Breast epithelium (tissue), 4 donors: ENCODE measurements around the gene RPS3A. TPM values are rescaled to one million over a fixed set of nuclear protein-coding genes. Genes with fewer than 3 reads are reported as not detected.
"Not testable (repeated sequence)": the region's sequence is repeated elsewhere in the genome, so short reads cannot be mapped to it uniquely, and the experiment has no call there.

Source experiments
- DNase-seq, 2 donors: peaks; one replicate each; pipeline ENCODE4 v3.0.0-alpha.2; 2019; ENCODE audit warnings: low spot score in 2 of 2
- H3K27ac ChIP-seq, 2 donors: fragments of 200-600 bp; sonication (generic) in 1 of 2; one replicate each; pipeline ENCODE4 v1.5.1; 2016 to 2019; ENCODE audit warnings: mild to moderate bottlenecking in 1 of 2
- H3K27me3 ChIP-seq, 2 donors: fragments of 200-600 bp; sonication (generic) in 1 of 2; one replicate each; pipeline versions ENCODE4 v1.5.1 to v1.6.0; 2017 to 2019; ENCODE audit warnings: control low read depth in 1 of 2, mild to moderate bottlenecking in 1 of 2
- H3K36me3 ChIP-seq: fragments of 200-600 bp; one replicate; pipeline ENCODE4 v1.5.1; 2019
- H3K4me1 ChIP-seq, 2 donors: fragments of 200-600 bp; sonication (generic); one replicate each; pipeline ENCODE4 v1.5.1; 2016 to 2019; ENCODE audit warnings: control low read depth in 1 of 2
- H3K4me3 ChIP-seq, 3 donors: fragments of 200-600 bp; sonication (generic); 1 replicate in 2 of 3; 2 replicates in 1 of 3; pipeline ENCODE4 v1.5.1; 2016 to 2019; ENCODE audit warnings: mild to moderate bottlenecking in 3 of 3, moderate library complexity in 2 of 3
- H3K9me3 ChIP-seq, 2 donors: fragments of 200-600 bp; sonication (generic) in 1 of 2; one replicate each; pipeline ENCODE4 v1.5.1; 2016 to 2019; ENCODE audit warnings: control low read depth in 1 of 2
- POLR2A ChIP-seq: fragments of 450-650 bp; IDR thresholded peaks from one replicate; pipeline ENCODE4 v1.6.1; 2016; ENCODE audit warnings: antibody characterized with exemption, mild to moderate bottlenecking, moderate library complexity
- POLR2AphosphoS5 ChIP-seq, 3 donors: sonication (generic); formaldehyde crosslinking; IDR thresholded peaks; one replicate each; pipeline ENCODE4 v1.6.1; 2017; ENCODE audit warnings: antibody characterized with exemption in 3 of 3
- intact Hi-C: fragments of 100-400 bp; cut with DNase I; formaldehyde crosslinking; loops from one replicate; pipeline ENCODE4 v1.15.1; 2023; ENCODE audit warnings: low total_unique reads
- total RNA-seq, 3 donors: library from RNA; depleted of rRNA; stranded (reverse); fragments of >200 nt; gene quantifications; one replicate each; pipeline ENCODE4 v1.1.0, GENCODE V29; 2016
- TF ChIP-seq, protein P1 (sequence below), 3 donors: fragments of 450-650 bp; IDR thresholded peaks; one replicate each; pipeline ENCODE4 v1.5.1; 2016 to 2017; ENCODE audit warnings: antibody characterized with exemption in 3 of 3, mild to moderate bottlenecking in 3 of 3, moderate library complexity in 3 of 3

Gene RPS3A
- 1,000 to 10,000 TPM; 3,228 to 5,074 (median 4,710) TPM for total RNA-seq

DNA sequence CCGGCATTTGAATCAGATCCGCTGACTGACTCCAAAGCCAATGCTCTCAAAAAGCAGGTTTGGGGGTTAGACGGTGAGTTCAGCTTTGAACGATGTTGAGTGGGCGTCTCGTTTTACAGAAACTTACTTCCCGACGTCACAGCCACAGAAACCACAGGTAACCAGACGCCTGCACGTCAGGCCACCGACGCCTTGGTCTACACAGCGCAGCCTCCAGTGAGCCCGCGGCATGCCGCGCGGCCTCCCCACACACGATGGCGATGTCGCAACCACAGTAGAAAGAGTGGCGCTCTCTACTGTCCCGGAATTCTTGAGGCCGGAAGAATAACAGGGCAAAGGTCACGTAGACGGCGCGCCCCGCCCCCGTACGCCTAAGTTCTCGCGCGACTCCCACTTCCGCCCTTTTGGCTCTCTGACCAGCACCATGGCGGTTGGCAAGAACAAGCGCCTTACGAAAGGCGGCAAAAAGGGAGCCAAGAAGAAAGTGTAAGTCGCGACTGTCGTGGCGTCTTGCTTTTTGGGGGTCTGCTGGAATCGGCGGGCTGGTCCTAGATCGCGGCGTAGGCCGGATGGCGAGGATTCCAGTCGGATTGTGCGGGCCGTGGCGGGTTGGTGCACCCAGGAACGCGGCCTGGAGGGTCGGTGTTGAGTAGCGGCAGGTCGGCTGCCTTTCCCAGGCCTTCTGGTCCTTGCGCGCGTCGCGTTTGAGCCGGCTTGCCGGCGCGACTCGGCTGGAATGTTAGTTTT lies at the start of gene RPS3A:
Gene RPS3A, plus strand, starts transcription at position 400 of the 747 bp plus-strand sequence. Its CDS starts 25 bp downstream, at position 425.
- H3K4me1 ChIP-seq = peaks cover 0 to 11% of the 10 kb centered on the region in 2 donors

DNA sequence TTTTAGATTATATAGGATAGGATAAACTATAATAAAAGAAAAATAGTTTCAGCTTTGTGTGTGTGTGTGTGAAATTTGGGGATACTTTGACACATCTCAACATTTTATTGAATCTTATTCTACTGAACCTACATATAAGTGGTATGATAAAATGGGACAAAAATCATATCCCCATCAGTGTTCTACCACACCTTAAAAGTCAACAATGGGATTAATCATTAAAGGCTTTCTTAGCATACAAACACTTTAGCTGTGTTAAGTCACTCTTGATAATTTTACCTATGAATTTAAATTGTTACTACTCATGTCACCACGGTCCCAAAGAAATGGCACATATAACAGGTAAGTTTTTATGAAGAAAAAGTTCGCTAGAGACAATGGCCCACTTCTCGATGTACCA lies 46.6 kb upstream of the RPS3A start:
- DNase-seq = no peak
- Histone ChIP-seq H3K27me3 (no peaks in the 10 kb centered on the region), H3K4me1 (no peaks in the 10 kb centered on the region), H3K36me3 (no peaks in the 10 kb centered on the region), H3K27ac (no peak overlapping the region), H3K4me3 (no peak overlapping the region), H3K9me3 (no peaks in the 10 kb centered on the region)
- intact Hi-C loops = loop anchor here (10.0 kb wide), 1 partner anchor 758 kb away; no protein-coding TSS in a partner anchor
- TF ChIP-seq POLR2A = no peak
- no peak for TF ChIP-seq POLR2AphosphoS5 (IDR thresholded peaks at IDR 0.05)
- TF ChIP-seq, protein P1, sequence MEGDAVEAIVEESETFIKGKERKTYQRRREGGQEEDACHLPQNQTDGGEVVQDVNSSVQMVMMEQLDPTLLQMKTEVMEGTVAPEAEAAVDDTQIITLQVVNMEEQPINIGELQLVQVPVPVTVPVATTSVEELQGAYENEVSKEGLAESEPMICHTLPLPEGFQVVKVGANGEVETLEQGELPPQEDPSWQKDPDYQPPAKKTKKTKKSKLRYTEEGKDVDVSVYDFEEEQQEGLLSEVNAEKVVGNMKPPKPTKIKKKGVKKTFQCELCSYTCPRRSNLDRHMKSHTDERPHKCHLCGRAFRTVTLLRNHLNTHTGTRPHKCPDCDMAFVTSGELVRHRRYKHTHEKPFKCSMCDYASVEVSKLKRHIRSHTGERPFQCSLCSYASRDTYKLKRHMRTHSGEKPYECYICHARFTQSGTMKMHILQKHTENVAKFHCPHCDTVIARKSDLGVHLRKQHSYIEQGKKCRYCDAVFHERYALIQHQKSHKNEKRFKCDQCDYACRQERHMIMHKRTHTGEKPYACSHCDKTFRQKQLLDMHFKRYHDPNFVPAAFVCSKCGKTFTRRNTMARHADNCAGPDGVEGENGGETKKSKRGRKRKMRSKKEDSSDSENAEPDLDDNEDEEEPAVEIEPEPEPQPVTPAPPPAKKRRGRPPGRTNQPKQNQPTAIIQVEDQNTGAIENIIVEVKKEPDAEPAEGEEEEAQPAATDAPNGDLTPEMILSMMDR (IDR thresholded peaks at IDR 0.05) = no peak

More for the DNA sequence above, at the start of gene RPS3A:
- Histone ChIP-seq H3K36me3 (peaks cover 7% of the 10 kb centered on the region), H3K9me3 (no peaks in the 10 kb centered on the region), H3K4me3 (peak within 1 kb of the TSS; percentile 82 to 88 (median 84)), H3K27ac (peak within 1 kb of the TSS; percentile 97 to 99), H3K27me3 (no peaks in the 10 kb centered on the region)
- TF ChIP-seq POLR2AphosphoS5 (IDR thresholded peaks at IDR 0.05) (peak; percentile 96 to 99 (median 98)), POLR2A (peak; percentile 62)
- TF ChIP-seq, protein P1 (IDR thresholded peaks at IDR 0.05) = peak; percentile 20 to 69 (median 64)
- peak; percentile 96 for DNase-seq
- intact Hi-C loops = loop anchor here (5.0 to 10.0 kb wide), 2 partner anchors 85 to 857 kb away; partner anchors contain the start of gene LRBA

DNA sequence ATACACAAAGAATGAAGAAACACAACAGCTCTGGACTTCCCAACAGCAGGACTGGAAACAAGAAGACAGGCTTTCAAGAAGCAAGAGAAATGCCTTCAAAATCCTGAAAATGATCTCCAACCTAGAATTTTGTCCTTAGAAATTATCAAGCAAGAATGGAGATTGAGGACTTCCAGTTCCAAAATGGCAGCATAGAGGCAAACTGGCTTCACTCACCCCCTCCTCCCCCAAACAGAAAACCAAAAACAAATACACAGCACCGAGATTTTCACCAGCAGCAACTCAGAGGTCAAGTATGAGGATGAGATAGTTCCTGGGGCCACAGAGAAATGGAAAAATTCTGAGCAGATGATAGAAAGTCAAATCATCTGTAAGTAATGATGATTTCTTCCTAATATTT lies 43.9 kb upstream of the RPS3A start:
- Histone ChIP-seq H3K27me3 (no peaks in the 10 kb centered on the region), H3K4me3 (no peak overlapping the region)
- TF ChIP-seq POLR2AphosphoS5 (IDR thresholded peaks at IDR 0.05) (no peak), POLR2A (no peak)
- TF ChIP-seq, protein P1 (IDR thresholded peaks at IDR 0.05) = no peak

DNA sequence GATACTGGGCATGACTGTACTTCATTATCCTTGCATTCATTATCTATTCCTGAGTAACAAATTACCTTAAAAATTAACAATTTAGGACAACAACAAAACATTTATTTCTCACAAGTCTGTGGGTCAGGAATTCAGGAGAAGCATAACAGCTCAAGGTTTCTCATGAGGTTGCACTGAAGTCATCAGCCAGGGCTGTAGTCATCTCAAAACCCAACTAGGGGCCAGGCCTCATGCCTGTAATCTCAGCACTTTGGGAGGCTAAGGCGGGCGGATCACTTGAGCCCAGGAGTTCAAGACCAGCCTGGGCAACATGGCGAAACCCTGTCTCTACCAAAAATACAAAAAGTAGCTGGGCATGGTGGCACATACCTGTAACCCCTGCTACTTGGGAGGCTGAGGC lies 36.3 kb upstream of the RPS3A start:
- H3K27me3 ChIP-seq, H3K36me3 ChIP-seq, H3K4me3 ChIP-seq, intact Hi-C loops, H3K27ac ChIP-seq, H3K4me1 ChIP-seq, H3K9me3 ChIP-seq, DNase-seq: not testable (repeated sequence)

More for the DNA sequence above, 43.9 kb upstream of the RPS3A start:
- Histone ChIP-seq H3K9me3 (no peaks in the 10 kb centered on the region), H3K4me1 (no peaks in the 10 kb centered on the region), H3K36me3 (no peaks in the 10 kb centered on the region), H3K27ac (no peak overlapping the region)
- DNase-seq = no peak
- intact Hi-C loops = loop anchor here (10.0 kb wide), 1 partner anchor 761 kb away; no protein-coding TSS in a partner anchor

DNA sequence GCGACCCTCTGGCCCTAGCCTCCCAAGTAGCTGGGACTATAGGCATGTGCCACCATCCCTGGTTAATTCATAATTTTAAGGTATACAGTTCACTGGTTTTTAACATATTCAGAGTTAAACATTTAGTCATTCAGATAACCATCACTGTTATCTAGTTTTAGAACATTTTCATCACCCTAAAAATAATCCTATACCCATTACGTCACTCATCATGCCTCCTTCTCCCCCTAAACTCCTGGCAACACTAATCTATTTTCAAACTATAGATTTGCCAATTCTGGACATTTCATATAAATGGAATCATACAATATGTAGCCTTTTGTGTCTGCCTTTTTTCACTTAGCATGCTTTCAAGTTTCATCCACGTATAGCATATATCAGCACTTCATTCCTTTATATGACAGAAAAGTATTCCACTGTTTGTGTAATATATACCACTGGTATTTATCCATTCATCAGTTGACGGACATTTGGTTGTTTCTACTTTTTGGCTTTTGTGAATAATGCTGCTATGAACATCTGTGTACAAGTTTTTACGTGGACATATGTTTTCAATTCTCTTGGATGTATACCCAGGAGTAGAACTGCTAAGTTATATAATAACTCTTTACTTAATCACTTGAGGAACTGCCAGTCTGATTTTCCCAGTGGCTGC lies 32.0 kb upstream of the RPS3A start:
- H3K27me3 ChIP-seq = no peaks in the 10 kb centered on the region
- TF ChIP-seq POLR2A (no peak), POLR2AphosphoS5 (IDR thresholded peaks at IDR 0.05) (no peak)
- TF ChIP-seq, protein P1 (IDR thresholded peaks at IDR 0.05) = no peak
- H3K4me3 ChIP-seq = no peak overlapping the region
- intact Hi-C loops = no loop called here
- no peaks in the 10 kb centered on the region for H3K9me3 ChIP-seq
- DNase-seq = no peak
- H3K4me1 ChIP-seq = no peaks in the 10 kb centered on the region
- no peak overlapping the region for H3K27ac ChIP-seq
- H3K36me3 ChIP-seq = no peaks in the 10 kb centered on the region
